SW480 (cell line): ENCODE results near the gene TUBGCP2.

Experiments
- DNase-seq: peaks from one replicate; pipeline ENCODE4 v3.0.0-alpha.2; 2016; ENCODE audit warnings: low spot score

The TUBGCP2 gene

DNA sequence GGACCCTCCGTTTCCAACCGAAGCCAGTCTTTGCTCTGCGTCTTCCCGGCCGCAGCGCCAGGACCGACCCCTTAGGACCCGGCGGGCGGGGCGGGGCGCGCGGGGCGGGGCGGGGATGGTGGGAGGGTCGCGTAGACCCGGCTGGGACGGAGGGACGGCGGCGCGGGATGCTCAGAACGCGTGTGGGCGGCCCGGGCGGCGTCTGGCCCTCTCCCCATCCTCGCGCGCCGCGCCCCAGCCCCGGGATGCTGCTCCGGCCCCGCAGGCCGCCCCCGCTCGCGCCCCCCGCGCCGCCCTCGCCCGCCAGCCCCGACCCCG lies 78.7 kb downstream of the TUBGCP2 start, which contains the start of gene UTF1:
Gene UTF1, plus strand, starts transcription at position 174 of the 318 bp plus-strand sequence. Its CDS starts 72 bp downstream, at position 246.
- DNase-seq: no peak

DNA sequence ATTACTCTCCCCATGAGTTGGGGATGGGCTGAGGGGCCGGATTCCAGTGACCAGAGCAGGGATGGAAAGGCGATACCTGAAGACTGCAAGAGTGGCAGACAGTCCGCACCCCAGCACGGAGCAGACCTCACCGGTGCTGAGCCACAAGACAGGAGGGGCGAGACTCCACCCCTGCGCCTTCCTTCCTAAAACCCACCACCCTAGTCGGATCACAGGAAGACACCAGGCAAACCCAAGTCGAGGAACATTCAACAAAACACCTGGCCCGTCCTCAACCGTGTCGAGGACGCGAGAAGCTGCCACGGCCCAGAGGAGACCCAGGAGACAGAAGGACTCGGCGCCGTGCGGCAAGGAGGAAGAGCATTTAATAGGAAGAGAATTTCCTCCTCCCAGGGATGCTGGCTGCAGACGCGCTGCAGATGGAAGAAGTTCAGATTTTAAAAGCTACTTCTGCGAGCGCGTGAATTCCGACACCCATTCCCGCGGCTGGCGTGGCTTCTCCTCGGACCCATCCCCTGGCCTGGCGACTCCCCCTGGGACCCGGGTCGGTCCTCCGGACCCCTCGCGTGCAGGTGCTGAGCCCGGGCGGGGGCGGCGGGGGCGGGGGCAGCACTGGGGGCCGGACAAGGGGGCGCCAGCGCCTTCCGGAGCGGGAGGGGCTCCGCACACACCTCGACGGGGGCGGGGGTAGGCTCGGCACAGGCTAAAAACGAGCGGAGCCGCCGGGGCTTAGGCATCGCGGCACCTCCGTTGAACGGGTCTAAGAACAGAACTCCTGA lies 79.2 kb downstream of the TUBGCP2 start:
- no peak for DNase-seq
